ENCODE measurements around the gene CDH22.

CDH22 gene

DNA sequence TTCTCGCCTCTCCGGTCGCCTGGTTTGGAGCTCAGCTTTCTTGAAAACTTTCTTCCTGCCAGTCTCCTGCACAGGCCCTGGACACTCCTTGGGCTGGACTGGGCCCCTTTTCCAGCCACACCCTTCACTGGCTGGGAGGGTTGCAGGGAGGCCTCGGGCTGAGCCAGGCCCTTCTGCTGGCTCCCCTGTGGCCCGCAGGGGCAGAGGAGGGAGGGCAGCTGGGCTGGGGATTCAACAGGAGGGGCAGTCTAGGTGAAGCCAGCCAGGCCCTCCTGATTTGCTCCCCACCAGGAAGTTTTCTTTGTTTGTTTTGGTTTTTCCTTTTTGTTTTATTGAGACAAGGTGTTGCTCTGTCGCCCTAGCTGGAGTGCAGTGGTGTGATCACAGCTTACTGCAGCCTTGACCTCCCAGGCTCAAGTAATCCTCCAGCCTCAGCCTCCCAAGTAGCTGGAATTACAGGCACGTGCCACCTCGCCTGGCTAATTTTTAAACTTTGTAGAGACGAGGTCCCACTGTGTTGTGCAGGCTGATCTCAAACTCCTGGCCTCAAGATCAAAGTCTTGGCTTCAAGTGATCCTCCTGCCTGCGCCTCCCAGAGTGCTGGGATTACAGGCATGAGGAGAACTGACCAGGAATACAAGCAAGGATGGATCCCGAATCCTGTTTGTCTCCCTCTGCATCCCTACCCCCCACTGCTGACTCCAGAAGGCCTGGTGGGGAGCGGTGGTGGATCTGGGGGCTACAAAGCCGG is 23.5 kb upstream of the CDH22 start:
- H4K8ac ChIP-seq (ENCODE audit: low read depth, low read length), result no peak overlapping the region
- no peaks in the 10 kb centered on the region for H3K9me3 ChIP-seq (replicated peaks in 1 of 2; ENCODE audit: control insufficient read depth in 2 of 2, insufficient read depth in 1 of 2, low read depth in 1 of 2, low read length in 2 of 2)
- peak overlapping the region; percentile 52 for H2BK12ac ChIP-seq (ENCODE audit: low read length)
- no peak overlapping the region for H3K4me3 ChIP-seq (ENCODE audit: low read length in 2 of 2)
- H3K4ac ChIP-seq (ENCODE audit: low read length), result no peak overlapping the region
- WGBS, 2 donors (ENCODE audit: extremely low coverage in 2 of 2, insufficient read length in 2 of 2, insufficient replicate concordance in 1 of 2), result no CpG with 5 or more reads among the region's 13 CpGs
- H2BK5ac ChIP-seq (ENCODE audit: low read length), result no peak overlapping the region
- H3K27me3 ChIP-seq (ENCODE audit: control insufficient read depth in 3 of 3, insufficient read depth in 3 of 3, low read depth in 1 of 3, low read length in 3 of 3), result peaks cover 0 to 9% (median 0%) of the 10 kb centered on the region in 3 experiments
- peak overlapping the region; percentile 38 for H3K14ac ChIP-seq (ENCODE audit: low read length)
- DNase-seq (ENCODE audit: low spot score), result no peak
- H3K4me2 ChIP-seq (ENCODE audit: insufficient read depth, low read length, poor library complexity, severe bottlenecking), result no peak overlapping the region
- peak overlapping the region; percentile 91 for H3K18ac ChIP-seq (ENCODE audit: low read length)
- H3K36me3 ChIP-seq (replicated peaks in 1 of 2; ENCODE audit: control insufficient read depth in 2 of 2, insufficient read depth in 2 of 2, low read length in 2 of 2), result no peaks in the 10 kb centered on the region
- H2AK5ac ChIP-seq (ENCODE audit: low read depth, low read length), result peak overlapping the region; percentile 82
- H4K91ac ChIP-seq (ENCODE audit: low read depth, low read length, poor library complexity), result no peak overlapping the region
- H3K79me1 ChIP-seq (ENCODE audit: low read depth, low read length), result no peaks in the 10 kb centered on the region
- no peak overlapping the region for H3K9ac ChIP-seq (ENCODE audit: low read depth, low read length, poor library complexity)
- peak overlapping the region; percentile 24 for H2BK15ac ChIP-seq (ENCODE audit: low read length)
- H2BK120ac ChIP-seq (ENCODE audit: low read depth, low read length), result no peak overlapping the region
- peak overlapping the region; percentile 34 for H3K23ac ChIP-seq (ENCODE audit: low read depth, low read length, poor library complexity)
- peaks cover 28 to 33% of the 10 kb centered on the region in 2 donors for H3K4me1 ChIP-seq (ENCODE audit: control insufficient read depth in 2 of 2, insufficient read depth in 1 of 2, low read depth in 1 of 2, low read length in 2 of 2)
- H3K27ac ChIP-seq (replicated peaks; ENCODE audit: low read length), result no peak overlapping the region
- peak overlapping the region; percentile 41 for H2AFZ ChIP-seq (ENCODE audit: low read length)

DNA sequence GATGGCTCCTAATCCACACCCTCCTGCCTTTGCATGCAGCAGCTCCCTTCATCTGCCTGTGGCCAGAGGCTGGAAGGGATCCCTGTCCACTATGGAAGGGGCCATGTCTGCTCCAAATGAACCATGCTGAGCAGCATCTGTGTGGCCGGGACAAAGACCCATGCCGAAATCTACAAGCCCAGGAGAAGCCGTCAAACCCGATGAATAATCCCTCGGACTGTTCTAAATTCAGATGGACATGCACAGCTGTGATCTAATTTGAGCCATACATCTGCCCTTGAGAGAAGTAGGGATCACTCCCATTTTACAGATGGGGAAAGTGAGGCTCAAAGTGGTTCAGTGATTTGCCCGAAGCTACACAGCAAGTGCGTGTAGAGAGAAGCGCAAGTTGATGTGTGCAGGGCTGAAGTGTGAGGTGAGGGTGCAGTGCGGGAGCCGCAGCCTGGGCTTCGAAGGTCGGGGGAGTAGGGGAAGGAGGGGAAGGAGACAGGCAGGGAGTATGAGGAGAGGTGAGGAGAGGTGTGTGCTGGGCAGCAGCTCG is 22.6 kb upstream of the CDH22 start:
- Histone ChIP-seq H3K4me3 (ENCODE audit: low read length in 2 of 2) (no peak overlapping the region), H3K27ac (replicated peaks; ENCODE audit: low read length) (no peak overlapping the region), H2BK120ac (ENCODE audit: low read depth, low read length) (peak overlapping the region; percentile 16), H2AFZ (ENCODE audit: low read length) (no peak overlapping the region), H3K18ac (ENCODE audit: low read length) (peak overlapping the region; percentile 74), H3K4me2 (ENCODE audit: insufficient read depth, low read length, poor library complexity, severe bottlenecking) (no peak overlapping the region), H4K8ac (ENCODE audit: low read depth, low read length) (no peak overlapping the region), H2BK5ac (ENCODE audit: low read length) (no peak overlapping the region), H2AK5ac (ENCODE audit: low read depth, low read length) (peak overlapping the region; percentile 82), H3K4ac (ENCODE audit: low read length) (no peak overlapping the region), H3K27me3 (ENCODE audit: control insufficient read depth in 3 of 3, insufficient read depth in 3 of 3, low read depth in 1 of 3, low read length in 3 of 3) (peaks cover 0 to 12% (median 0%) of the 10 kb centered on the region in 3 experiments), H3K9ac (ENCODE audit: low read depth, low read length, poor library complexity) (no peak overlapping the region), H2BK12ac (ENCODE audit: low read length) (peak overlapping the region; percentile 5), H2BK15ac (ENCODE audit: low read length) (no peak overlapping the region), H3K36me3 (replicated peaks in 1 of 2; ENCODE audit: control insufficient read depth in 2 of 2, insufficient read depth in 2 of 2, low read length in 2 of 2) (no peaks in the 10 kb centered on the region), H3K79me1 (ENCODE audit: low read depth, low read length) (no peaks in the 10 kb centered on the region), H4K91ac (ENCODE audit: low read depth, low read length, poor library complexity) (no peak overlapping the region), H3K14ac (ENCODE audit: low read length) (peak overlapping the region; percentile 21), H3K9me3 (replicated peaks in 1 of 2; ENCODE audit: control insufficient read depth in 2 of 2, insufficient read depth in 1 of 2, low read depth in 1 of 2, low read length in 2 of 2) (no peaks in the 10 kb centered on the region), H3K23ac (ENCODE audit: low read depth, low read length, poor library complexity) (no peak overlapping the region), H3K4me1 (ENCODE audit: control insufficient read depth in 2 of 2, insufficient read depth in 1 of 2, low read depth in 1 of 2, low read length in 2 of 2) (peaks cover 28 to 33% of the 10 kb centered on the region in 2 donors)
- no CpG with 5 or more reads among the region's 13 CpGs for WGBS, 2 donors (ENCODE audit: extremely low coverage in 2 of 2, insufficient read length in 2 of 2, insufficient replicate concordance in 1 of 2)
- no peak for DNase-seq (ENCODE audit: low spot score)

DNA sequence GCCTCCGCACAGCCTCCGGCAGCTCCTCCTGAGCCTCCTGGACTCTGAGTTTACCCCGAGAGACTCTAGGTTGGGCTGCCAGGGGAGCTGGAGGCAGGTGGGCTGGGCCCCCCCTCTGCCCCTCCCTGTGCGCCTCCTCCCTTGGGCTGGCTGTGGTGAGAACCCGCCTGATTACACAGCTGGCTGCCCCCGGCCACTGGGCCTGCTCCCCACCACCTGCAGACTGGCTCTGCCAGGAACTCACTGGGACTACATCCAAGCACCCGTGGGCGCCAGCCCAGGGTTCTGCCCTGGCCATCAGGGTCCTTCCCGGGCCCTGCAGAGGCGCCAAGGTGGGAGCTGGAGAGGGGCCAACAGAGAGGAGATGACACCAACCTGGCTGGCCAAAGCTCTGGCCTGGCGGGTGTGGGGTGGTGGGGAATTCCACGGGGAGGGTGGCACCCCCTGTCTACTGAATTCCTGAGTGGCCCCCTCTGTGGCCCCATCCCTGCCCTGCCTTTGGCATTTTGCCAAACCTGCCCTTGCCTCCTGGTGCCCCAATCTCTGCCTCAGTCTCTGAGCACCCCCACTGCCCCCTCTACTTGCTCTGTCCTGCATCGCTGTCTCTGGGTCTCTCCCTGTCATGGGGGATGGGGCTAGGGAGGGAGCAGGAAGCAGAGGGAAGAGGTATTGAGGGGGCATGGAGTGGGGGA is 21.9 kb upstream of the CDH22 start:
- no peak overlapping the region for H3K4ac ChIP-seq (ENCODE audit: low read length)
- no peak overlapping the region for H4K91ac ChIP-seq (ENCODE audit: low read depth, low read length, poor library complexity)
- no peaks in the 10 kb centered on the region for H3K9me3 ChIP-seq (replicated peaks in 1 of 2; ENCODE audit: control insufficient read depth in 2 of 2, insufficient read depth in 1 of 2, low read depth in 1 of 2, low read length in 2 of 2)
- no peaks in the 10 kb centered on the region for H3K36me3 ChIP-seq (replicated peaks in 1 of 2; ENCODE audit: control insufficient read depth in 2 of 2, insufficient read depth in 2 of 2, low read length in 2 of 2)
- H2BK120ac ChIP-seq (ENCODE audit: low read depth, low read length), result peak overlapping the region; percentile 16
- peaks cover 0 to 12% (median 0%) of the 10 kb centered on the region in 3 experiments for H3K27me3 ChIP-seq (ENCODE audit: control insufficient read depth in 3 of 3, insufficient read depth in 3 of 3, low read depth in 1 of 3, low read length in 3 of 3)
- H2BK15ac ChIP-seq (ENCODE audit: low read length), result peak overlapping the region; percentile 14
- H3K18ac ChIP-seq (ENCODE audit: low read length), result peak overlapping the region; percentile 24
- no peak overlapping the region for H2BK5ac ChIP-seq (ENCODE audit: low read length)
- no peaks in the 10 kb centered on the region for H3K79me1 ChIP-seq (ENCODE audit: low read depth, low read length)
- no peak overlapping the region for H4K8ac ChIP-seq (ENCODE audit: low read depth, low read length)
- WGBS, 2 donors (ENCODE audit: extremely low coverage in 2 of 2, insufficient read length in 2 of 2, insufficient replicate concordance in 1 of 2), result no CpG with 5 or more reads among the region's 13 CpGs
- no peak for DNase-seq (ENCODE audit: low spot score)
- no peak overlapping the region for H3K9ac ChIP-seq (ENCODE audit: low read depth, low read length, poor library complexity)
- H2BK12ac ChIP-seq (ENCODE audit: low read length), result peak overlapping the region; percentile 5
- no peak overlapping the region for H2AFZ ChIP-seq (ENCODE audit: low read length)
- H3K4me1 ChIP-seq (ENCODE audit: control insufficient read depth in 2 of 2, insufficient read depth in 1 of 2, low read depth in 1 of 2, low read length in 2 of 2), result peaks cover 28 to 33% of the 10 kb centered on the region in 2 donors
- no peak overlapping the region for H3K4me2 ChIP-seq (ENCODE audit: insufficient read depth, low read length, poor library complexity, severe bottlenecking)
- H3K27ac ChIP-seq (replicated peaks; ENCODE audit: low read length), result no peak overlapping the region
- no peak overlapping the region for H3K4me3 ChIP-seq (ENCODE audit: low read length in 2 of 2)
- H3K23ac ChIP-seq (ENCODE audit: low read depth, low read length, poor library complexity), result no peak overlapping the region
- H3K14ac ChIP-seq (ENCODE audit: low read length), result no peak overlapping the region
- peak overlapping the region; percentile 59 for H2AK5ac ChIP-seq (ENCODE audit: low read depth, low read length)

Data from neuronal stem cell (in vitro differentiated cells).